Gastrocnemius medialis (tissue), 4 donors: ENCODE results near the gene PGF. TPM values are rescaled to one million over a fixed set of nuclear protein-coding genes. Genes with fewer than 3 reads are reported as not detected.
A peak's percentile ranks its signal among the peaks of the same experiment; 100 is the strongest.

Experiments used
- ATAC-seq, 2 donors: fragments of 150-250 bp; one replicate each; pipeline ENCODE4 v1.9.1; 2016
- DNase-seq, 2 donors: peaks; one replicate each; pipeline ENCODE4 v3.0.0-alpha.2; 2019
- H3K27ac ChIP-seq, 4 donors: fragments of 200-600 bp; sonication (generic); 1 replicate in 1 of 4; 2 replicates in 3 of 4; pipeline ENCODE4 v1.5.1; 2016 to 2018; ENCODE audit warnings: mild to moderate bottlenecking in 2 of 4, moderate library complexity in 1 of 4
- H3K27me3 ChIP-seq, 3 donors: fragments of 200-600 bp; sonication (generic) in 2 of 3; 1 replicate in 1 of 3; 2 replicates in 2 of 3; pipeline versions ENCODE4 v1.5.1 to v1.6.0; 2016 to 2019; ENCODE audit warnings: mild to moderate bottlenecking in 1 of 3, moderate library complexity in 1 of 3
- H3K36me3 ChIP-seq, 2 donors: fragments of 200-600 bp; sonication (generic) in 1 of 2; one replicate each; pipeline ENCODE4 v1.5.1; 2017 to 2018
- H3K4me1 ChIP-seq, 2 donors: fragments of 200-600 bp; sonication (generic) in 1 of 2; one replicate each; pipeline ENCODE4 v1.5.1; 2016 to 2017; ENCODE audit warnings: mild to moderate bottlenecking in 2 of 2
- H3K4me3 ChIP-seq, 4 donors: fragments of 200-600 bp; sonication (generic) in 3 of 4; 1 replicate in 1 of 4; 2 replicates in 3 of 4; pipeline ENCODE4 v1.5.1; 2016 to 2019; ENCODE audit warnings: mild to moderate bottlenecking in 2 of 4
- H3K9me3 ChIP-seq, 3 donors: fragments of 200-600 bp; sonication (generic) in 2 of 3; 1 replicate in 1 of 3; 2 replicates in 2 of 3; pipeline ENCODE4 v1.5.1; 2016 to 2019
- CTCF ChIP-seq, 5 experiments: fragments of 450-650 bp in 3 of 5; fragments of 200-600 bp in 2 of 5; sonication (generic) in 2 of 5; IDR thresholded peaks in 4 of 5; conservative IDR thresholded peaks in 1 of 5; 1 replicate in 4 of 5; 2 replicates in 1 of 5; pipeline ENCODE4 v1.5.1; 2016 to 2019; ENCODE audit warnings: antibody characterized with exemption in 5 of 5, mild to moderate bottlenecking in 3 of 5, moderate library complexity in 3 of 5
- POLR2A ChIP-seq, 2 donors: fragments of 450-650 bp; IDR thresholded peaks; one replicate each; pipeline ENCODE4 v1.6.1; 2017; ENCODE audit warnings: antibody characterized with exemption in 2 of 2, mild to moderate bottlenecking in 2 of 2, moderate library complexity in 2 of 2
- in situ Hi-C, 4 donors: fragments of 200-750 bp; cut with MboI; loops; one replicate each; pipeline versions ENCODE4 v1.15.0 to v1.8.0; 2017; ENCODE audit warnings: low sequenced_read_pairs in 4 of 4
- intact Hi-C: fragments of 100-400 bp; cut with DNase I; formaldehyde crosslinking; loops from one replicate; pipeline ENCODE4 v1.15.1; 2023; ENCODE audit warnings: low total_unique reads
- total RNA-seq, 4 donors: library from RNA; depleted of rRNA; stranded (reverse); fragments of >200 nt; gene quantifications; one replicate each; pipeline versions ENCODE4 v1.1.0 to v1.2.3, GENCODE V29; 2016

PGF gene
- total RNA-seq, 4 donors from 2014 or later = 2.2 to 7.8 (median 3.8) TPM

- H3K9me3 ChIP-seq = no peaks in the 10 kb centered on the region
- H3K4me1 ChIP-seq = peaks cover 49 to 52% of the 10 kb centered on the region in 2 donors
- H3K27ac ChIP-seq = peak overlapping the region; percentile 87 to 94 (median 92)
- in situ Hi-C loops = loop anchor here in 2 of 4 donors (25.0 kb wide), 1 partner anchor 146 kb away; no protein-coding TSS in a partner anchor
- no peaks in the 10 kb centered on the region for H3K27me3 ChIP-seq
- ATAC-seq = no peak
- peak in 1 of 2 donors; percentile 61 for DNase-seq
- no peaks in the 10 kb centered on the region for H3K36me3 ChIP-seq
- TF ChIP-seq CTCF (IDR thresholded peaks at IDR 0.05 in 4 of 5, conservative IDR thresholded peaks at IDR 0.05 in 1 of 5) (no peak), POLR2A (IDR thresholded peaks at IDR 0.05) (no peak)
- H3K4me3 ChIP-seq = no peak overlapping the region
- intact Hi-C loops = loop anchor here (2.0 to 5.0 kb wide), 2 partner anchors 61 to 126 kb away; partner anchors contain the start of genes EIF2B2 and ZC2HC1C
Measured at GRCh38 chr14:74941676-74942097, 13.7 kb downstream of the PGF start.

- DNase-seq = no peak
- Histone ChIP-seq H3K36me3 (no peaks in the 10 kb centered on the region), H3K27ac (peak overlapping the region; percentile 87 to 94 (median 92)), H3K9me3 (no peaks in the 10 kb centered on the region), H3K4me3 (no peak overlapping the region), H3K4me1 (peaks cover 42 to 46% of the 10 kb centered on the region in 2 donors), H3K27me3 (no peaks in the 10 kb centered on the region)
- intact Hi-C loops = loop anchor here (2.0 to 5.0 kb wide), 2 partner anchors 62 to 126 kb away; partner anchors contain the start of genes EIF2B2 and ZC2HC1C
- no peak for TF ChIP-seq CTCF (IDR thresholded peaks at IDR 0.05 in 4 of 5, conservative IDR thresholded peaks at IDR 0.05 in 1 of 5)
- TF ChIP-seq POLR2A (IDR thresholded peaks at IDR 0.05) = no peak
- in situ Hi-C loops = loop anchor here in 2 of 4 donors (25.0 kb wide), 1 partner anchor 146 kb away; no protein-coding TSS in a partner anchor
- ATAC-seq = no peak
Measured at GRCh38 chr14:74940956-74941565, 14.3 kb downstream of the PGF start.

- intact Hi-C loops (no loop called here), in situ Hi-C loops (loop anchor here in 2 of 4 donors (25.0 kb wide), 1 partner anchor 148 kb away; no protein-coding TSS in a partner anchor)
- DNase-seq (no peak), ATAC-seq (no peak)
- TF ChIP-seq POLR2A (IDR thresholded peaks at IDR 0.05) (no peak), CTCF (IDR thresholded peaks at IDR 0.05 in 4 of 5, conservative IDR thresholded peaks at IDR 0.05 in 1 of 5) (no peak)
- Histone ChIP-seq H3K4me1 (peaks cover 58 to 59% of the 10 kb centered on the region in 2 donors), H3K27ac (peak overlapping the region; percentile 87 to 94 (median 92)), H3K36me3 (no peaks in the 10 kb centered on the region), H3K9me3 (no peaks in the 10 kb centered on the region), H3K27me3 (no peaks in the 10 kb centered on the region), H3K4me3 (no peak overlapping the region)
Measured at GRCh38 chr14:74938531-74939495, 16.6 kb downstream of the PGF start.

GRCh38 chr14:74937171-74937570 is 18.2 kb downstream of the PGF start:
- Histone ChIP-seq H3K4me3 (no peak overlapping the region), H3K27me3 (no peaks in the 10 kb centered on the region), H3K9me3 (no peaks in the 10 kb centered on the region), H3K27ac (peak overlapping the region in 1 of 4 donors; percentile 36), H3K36me3 (no peaks in the 10 kb centered on the region), H3K4me1 (peaks cover 56 to 68% of the 10 kb centered on the region in 2 donors)
- DNase-seq (no peak), ATAC-seq (no peak)
- TF ChIP-seq CTCF (IDR thresholded peaks at IDR 0.05 in 4 of 5, conservative IDR thresholded peaks at IDR 0.05 in 1 of 5) (no peak), POLR2A (IDR thresholded peaks at IDR 0.05) (no peak)
- in situ Hi-C loops = loop anchor here in 2 of 4 donors (25.0 kb wide), 1 partner anchor 150 kb away; no protein-coding TSS in a partner anchor
- intact Hi-C loops = no loop called here
